Measurements from ENCODE around the gene XIRP2.

DNA sequence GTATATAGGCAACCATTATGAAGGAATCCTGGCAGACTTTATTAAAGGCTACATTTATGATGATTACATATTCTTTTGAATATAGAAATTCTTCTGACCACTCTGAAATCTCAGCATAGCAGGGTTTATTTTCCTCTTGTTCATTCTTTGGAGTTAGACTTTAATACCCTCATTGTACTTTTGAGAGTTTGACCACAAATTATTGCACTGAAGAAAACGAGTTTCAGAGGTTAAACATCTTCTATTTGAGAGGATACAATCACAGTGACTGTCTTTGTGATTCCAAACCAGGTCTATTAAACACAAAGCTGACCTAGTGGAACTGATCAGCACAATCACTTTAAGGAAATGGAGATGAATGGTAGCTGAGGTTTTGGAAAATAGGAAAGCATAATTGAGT is 71.3 kb downstream of the XIRP2 start:
- TF ChIP-seq POLR2A (IDR thresholded peaks at IDR 0.05) = no peak
- TF ChIP-seq, protein P1, sequence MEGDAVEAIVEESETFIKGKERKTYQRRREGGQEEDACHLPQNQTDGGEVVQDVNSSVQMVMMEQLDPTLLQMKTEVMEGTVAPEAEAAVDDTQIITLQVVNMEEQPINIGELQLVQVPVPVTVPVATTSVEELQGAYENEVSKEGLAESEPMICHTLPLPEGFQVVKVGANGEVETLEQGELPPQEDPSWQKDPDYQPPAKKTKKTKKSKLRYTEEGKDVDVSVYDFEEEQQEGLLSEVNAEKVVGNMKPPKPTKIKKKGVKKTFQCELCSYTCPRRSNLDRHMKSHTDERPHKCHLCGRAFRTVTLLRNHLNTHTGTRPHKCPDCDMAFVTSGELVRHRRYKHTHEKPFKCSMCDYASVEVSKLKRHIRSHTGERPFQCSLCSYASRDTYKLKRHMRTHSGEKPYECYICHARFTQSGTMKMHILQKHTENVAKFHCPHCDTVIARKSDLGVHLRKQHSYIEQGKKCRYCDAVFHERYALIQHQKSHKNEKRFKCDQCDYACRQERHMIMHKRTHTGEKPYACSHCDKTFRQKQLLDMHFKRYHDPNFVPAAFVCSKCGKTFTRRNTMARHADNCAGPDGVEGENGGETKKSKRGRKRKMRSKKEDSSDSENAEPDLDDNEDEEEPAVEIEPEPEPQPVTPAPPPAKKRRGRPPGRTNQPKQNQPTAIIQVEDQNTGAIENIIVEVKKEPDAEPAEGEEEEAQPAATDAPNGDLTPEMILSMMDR (IDR thresholded peaks at IDR 0.05) = no peak
